Measurements from ENCODE around the gene ANKRD39.
A peak's percentile ranks its signal among the peaks of the same experiment; 100 is the strongest.

The ANKRD39 gene

GRCh38 chr2:96825057-96825456 lies 32.8 kb downstream of the ANKRD39 start:
- H3K4me3 ChIP-seq (ENCODE audit: low read length) = no peak overlapping the region
- no peak overlapping the region for H3K9ac ChIP-seq (ENCODE audit: low read length)
- peaks cover 16% of the 10 kb centered on the region for H3K36me3 ChIP-seq (ENCODE audit: control insufficient read depth, insufficient read depth, low read length)
- no peaks in the 10 kb centered on the region for H3K9me3 ChIP-seq (ENCODE audit: control insufficient read depth, low read length)
- H3K27me3 ChIP-seq (ENCODE audit: control insufficient read depth, insufficient read depth, low read length) = no peaks in the 10 kb centered on the region
- H3K4me1 ChIP-seq (ENCODE audit: control insufficient read depth, insufficient read depth, low read length) = peaks cover 25% of the 10 kb centered on the region

DNA sequence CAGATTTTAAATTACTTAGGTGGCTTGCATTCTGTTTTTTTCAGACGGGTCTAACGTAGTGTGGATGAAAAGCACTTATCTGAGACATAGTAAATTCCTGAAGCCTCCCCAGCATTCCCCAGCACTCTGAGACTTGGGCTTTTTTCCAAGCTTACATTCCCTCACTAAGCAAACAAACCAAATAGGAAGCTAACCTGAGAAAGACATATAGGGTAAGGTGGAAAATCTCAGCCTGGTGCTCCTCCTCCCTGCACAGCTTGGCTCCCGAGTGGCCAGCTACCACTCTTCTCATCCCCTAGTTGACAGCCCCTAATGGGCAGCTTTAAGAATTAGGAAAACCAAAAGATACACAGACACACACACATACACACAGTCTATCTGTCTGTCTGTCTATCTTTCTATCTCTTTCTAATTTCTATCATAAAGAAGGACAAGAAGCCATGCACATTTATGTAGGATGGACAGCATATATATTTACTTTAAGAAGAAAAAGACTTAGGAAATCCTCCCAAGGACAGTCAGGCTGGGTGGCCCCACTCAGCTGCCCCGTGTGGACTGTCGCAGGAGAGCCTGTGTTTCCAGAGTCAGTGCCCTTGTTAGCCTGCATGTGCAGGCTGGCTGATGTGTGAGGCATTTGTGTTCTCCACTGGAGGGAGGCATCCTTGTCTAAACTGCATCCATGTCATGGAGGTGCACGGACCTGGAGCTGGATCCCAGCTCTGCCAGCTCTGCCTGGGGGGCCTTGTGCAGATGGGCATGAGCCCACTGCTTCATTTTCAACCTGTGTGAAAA lies 33.5 kb downstream of the ANKRD39 start:
- Histone ChIP-seq H3K4me1 (ENCODE audit: control insufficient read depth, insufficient read depth, low read length) (peaks cover 33% of the 10 kb centered on the region), H3K36me3 (ENCODE audit: control insufficient read depth, insufficient read depth, low read length) (peaks cover 16% of the 10 kb centered on the region), H3K4me3 (ENCODE audit: low read length) (no peak overlapping the region), H3K9me3 (ENCODE audit: control insufficient read depth, low read length) (no peaks in the 10 kb centered on the region), H3K27me3 (ENCODE audit: control insufficient read depth, insufficient read depth, low read length) (no peaks in the 10 kb centered on the region), H3K9ac (ENCODE audit: low read length) (no peak overlapping the region)

GRCh38 chr2:96823198-96823597 lies 34.6 kb downstream of the ANKRD39 start:
- peaks cover 43% of the 10 kb centered on the region for H3K4me1 ChIP-seq (ENCODE audit: control insufficient read depth, insufficient read depth, low read length)
- no peaks in the 10 kb centered on the region for H3K9me3 ChIP-seq (ENCODE audit: control insufficient read depth, low read length)
- peaks cover 8% of the 10 kb centered on the region for H3K36me3 ChIP-seq (ENCODE audit: control insufficient read depth, insufficient read depth, low read length)
- H3K27me3 ChIP-seq (ENCODE audit: control insufficient read depth, insufficient read depth, low read length) = no peaks in the 10 kb centered on the region
- H3K9ac ChIP-seq (ENCODE audit: low read length) = no peak overlapping the region
- H3K4me3 ChIP-seq (ENCODE audit: low read length) = no peak overlapping the region

DNA sequence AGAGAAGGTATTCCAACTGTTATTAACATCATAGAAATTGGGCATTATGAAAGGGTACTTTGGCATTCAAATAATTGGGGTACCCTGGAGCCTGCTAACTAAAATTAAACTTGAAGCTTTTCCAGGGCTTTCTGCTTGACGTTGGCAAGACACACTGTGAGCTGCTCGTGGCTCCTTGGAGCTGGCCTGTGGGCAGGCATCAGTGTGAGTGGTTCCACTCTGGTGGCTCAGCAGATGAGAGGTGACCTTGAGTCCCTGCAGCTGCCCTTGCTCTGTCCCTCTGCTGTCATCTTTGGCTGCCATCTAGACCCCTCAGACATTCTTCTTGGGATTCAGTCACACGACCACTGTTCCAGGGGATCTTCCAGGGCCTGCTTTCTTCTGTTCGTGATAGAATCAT lies 35.0 kb downstream of the ANKRD39 start:
- Histone ChIP-seq H3K4me3 (ENCODE audit: low read length) (no peak overlapping the region), H3K9ac (ENCODE audit: low read length) (no peak overlapping the region), H3K36me3 (ENCODE audit: control insufficient read depth, insufficient read depth, low read length) (peaks cover 4% of the 10 kb centered on the region), H3K9me3 (ENCODE audit: control insufficient read depth, low read length) (no peaks in the 10 kb centered on the region), H3K4me1 (ENCODE audit: control insufficient read depth, insufficient read depth, low read length) (peaks cover 48% of the 10 kb centered on the region), H3K27me3 (ENCODE audit: control insufficient read depth, insufficient read depth, low read length) (no peaks in the 10 kb centered on the region)

DNA sequence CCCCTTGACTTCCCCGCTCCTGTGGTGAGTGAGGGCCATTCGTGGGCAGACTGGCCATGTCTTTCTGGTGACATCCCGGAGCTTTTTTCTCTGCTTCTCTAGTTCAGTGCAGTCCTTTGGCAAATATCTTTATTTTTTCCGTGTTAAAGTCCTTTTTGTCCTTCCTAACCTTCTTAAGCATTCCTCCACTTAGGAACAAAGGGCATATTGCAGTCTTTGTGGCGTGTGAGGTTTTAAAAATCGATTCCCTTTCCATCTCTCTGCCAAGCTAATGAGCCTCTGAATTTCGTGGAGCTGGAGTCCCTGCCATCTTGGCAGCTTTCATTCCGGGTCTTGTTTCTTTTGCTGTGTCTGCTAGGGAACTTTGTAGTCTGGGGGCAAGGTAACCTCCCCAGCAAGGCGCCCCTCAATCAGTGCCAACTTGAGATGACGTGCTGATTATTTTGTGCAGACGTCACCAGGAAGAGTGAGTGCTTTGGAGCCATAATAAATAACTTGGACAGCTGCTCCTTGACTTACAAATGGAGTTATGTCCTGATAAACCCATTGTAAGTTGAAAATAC lies 36.6 kb downstream of the ANKRD39 start:
- Histone ChIP-seq H3K27me3 (ENCODE audit: control insufficient read depth, insufficient read depth, low read length) (no peaks in the 10 kb centered on the region), H3K4me1 (ENCODE audit: control insufficient read depth, insufficient read depth, low read length) (peaks cover 55% of the 10 kb centered on the region), H3K9ac (ENCODE audit: low read length) (no peak overlapping the region), H3K9me3 (ENCODE audit: control insufficient read depth, low read length) (no peaks in the 10 kb centered on the region), H3K36me3 (ENCODE audit: control insufficient read depth, insufficient read depth, low read length) (no peaks in the 10 kb centered on the region), H3K4me3 (ENCODE audit: low read length) (no peak overlapping the region)

GRCh38 chr2:96819876-96820511 lies 37.8 kb downstream of the ANKRD39 start:
- Histone ChIP-seq H3K4me1 (ENCODE audit: control insufficient read depth, insufficient read depth, low read length) (peaks cover 61% of the 10 kb centered on the region), H3K27me3 (ENCODE audit: control insufficient read depth, insufficient read depth, low read length) (no peaks in the 10 kb centered on the region), H3K4me3 (ENCODE audit: low read length) (no peak overlapping the region), H3K9ac (ENCODE audit: low read length) (peak overlapping the region; percentile 22), H3K9me3 (ENCODE audit: control insufficient read depth, low read length) (no peaks in the 10 kb centered on the region), H3K36me3 (ENCODE audit: control insufficient read depth, insufficient read depth, low read length) (no peaks in the 10 kb centered on the region)

GRCh38 chr2:96819128-96819875 lies 38.5 kb downstream of the ANKRD39 start:
- H3K9me3 ChIP-seq (ENCODE audit: control insufficient read depth, low read length) = no peaks in the 10 kb centered on the region
- H3K4me1 ChIP-seq (ENCODE audit: control insufficient read depth, insufficient read depth, low read length) = peaks cover 59% of the 10 kb centered on the region
- peak overlapping the region; percentile 0 for H3K4me3 ChIP-seq (ENCODE audit: low read length)
- H3K36me3 ChIP-seq (ENCODE audit: control insufficient read depth, insufficient read depth, low read length) = no peaks in the 10 kb centered on the region
- H3K9ac ChIP-seq (ENCODE audit: low read length) = peak overlapping the region; percentile 22
- no peaks in the 10 kb centered on the region for H3K27me3 ChIP-seq (ENCODE audit: control insufficient read depth, insufficient read depth, low read length)

DNA sequence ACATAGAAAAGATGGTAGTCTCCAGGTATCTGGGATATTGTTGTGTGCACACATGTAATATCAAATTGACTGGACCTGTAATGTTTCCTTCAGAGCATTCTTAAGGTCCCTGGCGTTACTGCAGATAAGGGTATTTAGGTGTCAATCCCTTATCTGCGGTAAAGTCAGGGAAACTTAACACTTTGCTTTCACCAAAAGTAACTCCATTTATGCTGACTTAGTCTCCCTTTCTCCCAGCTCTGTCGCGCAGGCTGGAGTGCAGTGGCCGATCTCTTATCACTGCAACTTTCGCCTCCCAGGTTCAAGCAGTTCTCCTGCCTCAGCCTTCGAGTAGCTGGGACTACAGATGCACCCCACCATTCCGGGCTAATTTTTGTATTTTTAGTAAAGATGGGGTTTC lies 39.9 kb downstream of the ANKRD39 start:
- Histone ChIP-seq H3K9me3 (ENCODE audit: control insufficient read depth, low read length) (no peaks in the 10 kb centered on the region), H3K4me1 (ENCODE audit: control insufficient read depth, insufficient read depth, low read length) (peaks cover 54% of the 10 kb centered on the region), H3K4me3 (ENCODE audit: low read length) (peak overlapping the region; percentile 67), H3K9ac (ENCODE audit: low read length) (no peak overlapping the region), H3K36me3 (ENCODE audit: control insufficient read depth, insufficient read depth, low read length) (no peaks in the 10 kb centered on the region), H3K27me3 (ENCODE audit: control insufficient read depth, insufficient read depth, low read length) (no peaks in the 10 kb centered on the region)

DNA sequence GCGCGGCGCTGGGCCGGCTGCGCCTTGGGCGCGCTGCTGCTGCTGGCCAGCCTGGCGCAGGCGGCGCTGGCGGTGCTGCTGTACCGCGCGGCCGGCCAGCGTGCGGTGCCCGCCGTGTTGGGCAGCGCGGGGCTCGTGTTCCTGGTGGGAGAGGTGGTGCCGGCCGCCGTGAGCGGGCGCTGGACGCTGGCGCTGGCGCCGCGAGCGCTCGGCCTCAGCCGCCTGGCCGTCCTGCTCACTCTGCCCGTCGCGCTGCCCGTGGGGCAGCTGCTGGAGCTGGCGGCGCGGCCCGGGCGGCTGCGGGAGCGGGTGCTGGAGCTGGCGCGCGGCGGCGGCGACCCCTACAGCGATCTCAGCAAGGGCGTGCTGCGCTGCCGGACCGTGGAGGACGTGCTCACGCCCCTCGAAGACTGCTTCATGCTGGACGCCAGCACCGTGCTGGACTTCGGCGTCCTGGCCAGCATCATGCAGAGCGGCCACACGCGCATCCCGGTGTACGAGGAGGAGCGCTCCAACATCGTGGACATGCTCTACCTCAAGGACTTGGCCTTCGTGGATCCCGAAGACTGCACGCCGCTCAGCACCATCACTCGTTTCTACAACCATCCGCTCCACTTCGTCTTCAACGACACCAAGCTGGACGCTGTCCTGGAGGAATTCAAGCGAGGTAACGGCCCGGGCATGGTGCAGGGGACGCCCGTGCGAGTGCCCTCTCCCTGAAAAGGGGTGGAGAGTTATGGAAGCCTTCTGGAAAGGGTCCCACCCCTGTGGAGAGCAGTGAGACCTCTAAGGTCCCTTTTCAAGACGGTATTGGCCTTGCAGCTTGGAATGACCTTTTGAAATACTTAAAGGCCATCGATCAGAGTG lies 40.7 kb downstream of the ANKRD39 start:
- peak overlapping the region; percentile 47 for H3K9ac ChIP-seq (ENCODE audit: low read length)

DNA sequence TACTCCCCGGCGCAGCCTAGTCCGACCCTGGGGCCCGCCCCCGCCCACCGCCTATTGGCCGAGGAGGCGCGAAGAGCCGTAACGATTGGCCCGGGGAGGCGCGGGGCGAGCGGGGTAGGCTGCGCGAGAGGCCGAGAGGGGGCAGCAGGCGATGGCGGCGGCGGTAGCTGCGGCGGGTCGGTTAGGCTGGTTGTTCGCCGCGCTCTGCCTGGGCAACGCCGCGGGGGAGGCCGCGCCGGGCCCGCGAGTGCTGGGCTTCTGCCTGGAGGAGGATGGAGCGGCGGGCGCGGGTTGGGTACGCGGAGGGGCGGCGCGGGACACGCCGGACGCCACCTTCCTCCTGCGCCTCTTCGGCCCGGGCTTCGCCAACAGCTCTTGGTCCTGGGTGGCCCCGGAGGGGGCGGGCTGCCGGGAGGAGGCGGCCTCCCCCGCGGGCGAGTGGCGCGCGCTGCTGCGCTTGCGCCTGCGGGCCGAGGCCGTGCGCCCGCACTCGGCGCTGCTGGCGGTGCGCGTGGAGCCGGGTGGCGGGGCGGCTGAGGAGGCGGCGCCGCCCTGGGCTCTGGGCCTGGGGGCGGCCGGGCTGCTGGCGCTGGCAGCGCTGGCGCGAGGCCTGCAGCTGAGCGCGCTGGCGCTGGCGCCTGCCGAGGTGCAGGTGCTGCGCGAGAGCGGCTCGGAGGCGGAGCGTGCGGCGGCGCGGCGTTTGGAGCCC lies 41.5 kb downstream of the ANKRD39 start, which contains the start of gene CNNM3:
Gene CNNM3, plus strand, starts transcription at position 142 of the 709 bp plus-strand sequence. Its CDS starts 10 bp downstream, at position 152.
- Histone ChIP-seq H3K36me3 (ENCODE audit: control insufficient read depth, insufficient read depth, low read length) (no peaks in the 10 kb centered on the region), H3K4me3 (ENCODE audit: low read length) (peak within 1 kb of the TSS; percentile 67), H3K27me3 (ENCODE audit: control insufficient read depth, insufficient read depth, low read length) (no peaks in the 10 kb centered on the region), H3K9me3 (ENCODE audit: control insufficient read depth, low read length) (no peaks in the 10 kb centered on the region), H3K9ac (ENCODE audit: low read length) (peak within 1 kb of the TSS; percentile 78), H3K4me1 (ENCODE audit: control insufficient read depth, insufficient read depth, low read length) (peaks cover 50% of the 10 kb centered on the region)

More for the DNA sequence above, 40.7 kb downstream of the ANKRD39 start:
- Histone ChIP-seq H3K9me3 (ENCODE audit: control insufficient read depth, low read length) (no peaks in the 10 kb centered on the region), H3K4me3 (ENCODE audit: low read length) (peak overlapping the region; percentile 67), H3K36me3 (ENCODE audit: control insufficient read depth, insufficient read depth, low read length) (no peaks in the 10 kb centered on the region), H3K4me1 (ENCODE audit: control insufficient read depth, insufficient read depth, low read length) (peaks cover 54% of the 10 kb centered on the region), H3K27me3 (ENCODE audit: control insufficient read depth, insufficient read depth, low read length) (no peaks in the 10 kb centered on the region)
